GM23338 (cell line): ENCODE data around the gene CYSRT1. TPM values are rescaled to one million over a fixed set of nuclear protein-coding genes. Genes with fewer than 3 reads are reported as not detected.

Experiments
- ATAC-seq: fragments of 200-7000 bp; cut with Tn5 transposase; 3 replicates; pipeline ENCODE4 v1.9.1; 2020
- DNase-seq: peaks from one replicate; pipeline ENCODE4 v3.0.0-alpha.2; 2015; ENCODE audit warnings: low spot score
- H2AFZ ChIP-seq: fragments of 200-600 bp; sonication (generic); 2 replicates; pipeline ENCODE4 v1.8.0; 2016; ENCODE audit warnings: antibody characterized with exemption, mild to moderate bottlenecking, moderate library complexity
- H3F3A ChIP-seq: fragments of 200-600 bp; sonication (generic); replicated peaks from 2 replicates; pipeline ENCODE4 v1.8.0; 2017; ENCODE audit warnings: antibody characterized with exemption, mixed run types, low read depth
- H3K27ac ChIP-seq: fragments of 200-600 bp; sonication (generic); 2 replicates; pipeline ENCODE4 v1.6.1; 2016; ENCODE audit warnings: low read depth
- H3K27me3 ChIP-seq: fragments of 200-600 bp; sonication (generic); 2 replicates; pipeline ENCODE4 v1.8.0; 2016; ENCODE audit warnings: mild to moderate bottlenecking, mixed run types, moderate library complexity; ENCODE audit not compliant: insufficient read depth
- H3K36me3 ChIP-seq: fragments of 200-600 bp; sonication (generic); 2 replicates; pipeline ENCODE4 v1.8.0; 2016; ENCODE audit warnings: mild to moderate bottlenecking; ENCODE audit not compliant: insufficient read depth
- H3K4me1 ChIP-seq: fragments of 200-600 bp; sonication (generic); 2 replicates; pipeline ENCODE4 v1.8.0; 2016; ENCODE audit warnings: mild to moderate bottlenecking, moderate library complexity; ENCODE audit not compliant: insufficient read depth
- H3K4me2 ChIP-seq: fragments of 200-600 bp; sonication (generic); 2 replicates; pipeline ENCODE4 v1.7.1; 2017; ENCODE audit warnings: mixed run types
- H3K4me3 ChIP-seq: fragments of 200-600 bp; sonication (generic); 2 replicates; pipeline ENCODE4 v1.6.1; 2016; ENCODE audit warnings: mixed run types
- H3K79me2 ChIP-seq: fragments of 200-600 bp; sonication (generic); replicated peaks from 2 replicates; pipeline ENCODE4 v1.8.0; 2017; ENCODE audit warnings: mild to moderate bottlenecking; ENCODE audit not compliant: insufficient read depth
- H3K9me2 ChIP-seq: fragments of 200-600 bp; sonication (generic); 2 replicates; pipeline ENCODE4 v1.8.0; 2017; ENCODE audit not compliant: insufficient read depth
- H4K20me1 ChIP-seq: fragments of 200-600 bp; sonication (generic); replicated peaks from 2 replicates; pipeline ENCODE4 v1.8.0; 2017; ENCODE audit warnings: mild to moderate bottlenecking; ENCODE audit not compliant: insufficient read depth
- H3K27ac Mint-ChIP-seq: 2 replicates; pipeline ENCODE4 v1.8.0; 2020; ENCODE audit warnings: inconsistent platforms, mild to moderate bottlenecking, moderate library complexity, mixed read lengths
- H3K27me3 Mint-ChIP-seq: 3 replicates; pipeline ENCODE4 v1.8.0; 2022; ENCODE audit warnings: low read depth, mild to moderate bottlenecking, moderate library complexity, mixed read lengths, inconsistent platforms; ENCODE audit not compliant: insufficient read depth, poor library complexity
- H3K36me3 Mint-ChIP-seq: 3 replicates; pipeline ENCODE4 v1.8.0; 2021; ENCODE audit warnings: low read depth, mild to moderate bottlenecking, inconsistent platforms, moderate library complexity, mixed read lengths
- H3K4me1 Mint-ChIP-seq: 3 replicates; pipeline ENCODE4 v1.8.0; 2020; ENCODE audit warnings: mild to moderate bottlenecking, inconsistent platforms, mixed read lengths
- H3K4me3 Mint-ChIP-seq: 3 replicates; pipeline ENCODE4 v1.8.0; 2021; ENCODE audit warnings: moderate library complexity, mild to moderate bottlenecking, inconsistent platforms, mixed read lengths
- H3K9me3 Mint-ChIP-seq: 3 replicates; pipeline ENCODE4 v1.8.0; 2020; ENCODE audit warnings: moderate library complexity, mild to moderate bottlenecking, inconsistent platforms, mixed read lengths
- CREB1 ChIP-seq: fragments of 250-450 bp; sonication (Bioruptor Pico); IDR thresholded peaks from 2 replicates; pipeline ENCODE4 v1.5.0; 2020; ENCODE audit warnings: low read depth, mild to moderate bottlenecking, moderate library complexity
- CTCF ChIP-seq, 2 experiments: fragments of 200-600 bp in 1 of 2; sonication (generic) in 1 of 2; conservative IDR thresholded peaks; 2 replicates each; pipeline versions ENCODE4 v1.5.1 to v1.6.1; 2016 to 2017; ENCODE audit warnings: antibody characterized with exemption in 2 of 2, low read depth in 2 of 2, mild to moderate bottlenecking in 2 of 2, moderate library complexity in 1 of 2
- ETS1 ChIP-seq: IDR thresholded peaks from 2 replicates; pipeline ENCODE4 v1.6.1; 2016; ENCODE audit warnings: antibody characterized with exemption
- EZH2 ChIP-seq: fragments of 200-600 bp; sonication (generic); IDR thresholded peaks from one replicate; pipeline ENCODE4 v1.8.0; 2017; ENCODE audit warnings: antibody characterized with exemption, mild to moderate bottlenecking, low read depth; ENCODE audit not compliant: unreplicated experiment
- EZH2phosphoT487 ChIP-seq: fragments of 200-600 bp; sonication (generic); IDR thresholded peaks from one replicate; pipeline ENCODE4 v1.8.1; 2018; ENCODE audit warnings: antibody characterized with exemption; ENCODE audit not compliant: unreplicated experiment
- JUNB ChIP-seq: IDR thresholded peaks from one replicate; pipeline ENCODE4 v1.6.1; 2016; ENCODE audit warnings: antibody characterized with exemption; ENCODE audit not compliant: unreplicated experiment
- NANOG ChIP-seq: IDR thresholded peaks from 2 replicates; pipeline ENCODE4 v1.6.1; 2016; ENCODE audit warnings: antibody characterized with exemption, borderline replicate concordance
- REST ChIP-seq: IDR thresholded peaks from one replicate; pipeline ENCODE4 v1.6.1; 2018; ENCODE audit warnings: antibody characterized with exemption; ENCODE audit not compliant: unreplicated experiment
- STAT1 ChIP-seq: IDR thresholded peaks from one replicate; pipeline ENCODE4 v1.6.1; 2016; ENCODE audit warnings: antibody characterized with exemption; ENCODE audit not compliant: unreplicated experiment
- polyA plus RNA-seq: library from polyadenylated mRNA; unstranded; fragments of >200 nt; fragmentation: Nextera tagmentation; extraction: Ambion mirVana; gene quantifications from 2 replicates; pipeline ENCODE4 v1.2.1, GENCODE V29; 2016
- total RNA-seq: library from RNA; depleted of rRNA; stranded (reverse); fragments of >200 nt; shearing (Covaris generic); gene quantifications from 2 replicates; pipeline ENCODE4 v1.2.3, GENCODE V29; 2014

The CYSRT1 gene
- total and polyA plus RNA-seq, 2 experiments from 2014 or later: 2.0 to 3.2 TPM

GRCh38 chr9:137181680-137182079, 43.3 kb upstream of the CYSRT1 start:
- Mint-ChIP-seq H3K9me3 (no peaks in the 10 kb centered on the region), H3K36me3 (peaks cover 25% of the 10 kb centered on the region), H3K27ac (no peak overlapping the region), H3K27me3 (peaks cover 4% of the 10 kb centered on the region), H3K4me3 (no peak overlapping the region; the same call in 2 of the 3 replicates), H3K4me1 (no peaks in the 10 kb centered on the region; the same call in 2 of the 3 replicates)
- no peaks in the 10 kb centered on the region for H3K4me1 ChIP-seq
- H3K79me2 ChIP-seq: peaks cover 4% of the 10 kb centered on the region
- H3K36me3 ChIP-seq: no peaks in the 10 kb centered on the region
- TF ChIP-seq JUNB: no peak
- TF ChIP-seq REST: no peak
- TF ChIP-seq STAT1: no peak
- H3K27me3 ChIP-seq: no peaks in the 10 kb centered on the region
- H3K9me2 ChIP-seq: no peaks in the 10 kb centered on the region
- no peaks in the 10 kb centered on the region for H4K20me1 ChIP-seq
- no peak for ATAC-seq
- H2AFZ ChIP-seq: no peak overlapping the region
- DNase-seq: no peak
- H3F3A ChIP-seq: peaks cover 4% of the 10 kb centered on the region; the same call in 1 of the 2 replicates
- no peak overlapping the region for H3K4me2 ChIP-seq
- no peak overlapping the region for H3K4me3 ChIP-seq
- no peak overlapping the region for H3K27ac ChIP-seq

- ATAC-seq (no peak), DNase-seq (no peak)
- H3K4me1 Mint-ChIP-seq: peaks cover 3% of the 10 kb centered on the region
- H3F3A ChIP-seq: 0 out of 2 replicates have a peak, but pooled peaks cover 4% of the 10 kb centered on the region
- no peak overlapping the region for H3K27ac ChIP-seq
- no peaks in the 10 kb centered on the region for H3K27me3 ChIP-seq
- TF ChIP-seq EZH2phosphoT487 (no peak), EZH2 (no peak), CREB1 (CRISPR knock-in tag) (no peak), NANOG (no peak), ETS1 (no peak), CTCF (conservative IDR thresholded peaks at IDR 0.05; ENCODE audit: low read depth in 2 of 2) (no peak)
- no peak overlapping the region for H3K4me2 ChIP-seq
- no peaks in the 10 kb centered on the region for H3K9me3 Mint-ChIP-seq
- peaks cover 8% of the 10 kb centered on the region for H3K27me3 Mint-ChIP-seq
- H3K4me3 Mint-ChIP-seq: no peak overlapping the region
- no peaks in the 10 kb centered on the region for H3K9me2 ChIP-seq
- H3K4me3 ChIP-seq: no peak overlapping the region
- no peak overlapping the region for H2AFZ ChIP-seq
- peaks cover 6% of the 10 kb centered on the region; the same call in 1 of the 2 replicates for H3K4me1 ChIP-seq
- H3K36me3 ChIP-seq: no peaks in the 10 kb centered on the region
- H3K36me3 Mint-ChIP-seq: peaks cover 21% of the 10 kb centered on the region
- H4K20me1 ChIP-seq: 0 out of 2 replicates have a peak, but pooled peaks cover 5% of the 10 kb centered on the region
- no peak overlapping the region for H3K27ac Mint-ChIP-seq
- peaks cover 16% of the 10 kb centered on the region for H3K79me2 ChIP-seq
These were observed 42.1 kb upstream of the CYSRT1 start for GRCh38 chr9:137182836-137183235.
